Glomerular visceral epithelial cell (primary cell): ENCODE results near the gene XIAP.
"Not testable (repeated sequence)": the region's sequence is repeated elsewhere in the genome, so short reads cannot be mapped to it uniquely, and the experiment has no call there.

Experiments used
- DNase-seq: peaks from one replicate; pipeline ENCODE4 v3.0.0-alpha.2; 2016; ENCODE audit errors: extremely low spot score

XIAP gene

GRCh38 chrX:123859846-123860838 lies at the start of gene XIAP:
Gene XIAP, plus strand, starts transcription at chrX:123860053. Its CDS starts 25,610 bp downstream, at chrX:123885663.
- peak; percentile 91 for DNase-seq

- no peak for DNase-seq
These were observed 45.5 kb upstream of the XIAP start for GRCh38 chrX:123814343-123814742.

- DNase-seq: not testable (repeated sequence)
These were observed 44.9 kb upstream of the XIAP start for GRCh38 chrX:123814934-123815394.

- no peak for DNase-seq
These were observed 42.5 kb upstream of the XIAP start for GRCh38 chrX:123817288-123817894.

- peak; percentile 65 for DNase-seq
These were observed 41.6 kb upstream of the XIAP start for GRCh38 chrX:123818243-123818642.

- no peak for DNase-seq
These were observed 36.9 kb upstream of the XIAP start for GRCh38 chrX:123822965-123823364.

- peak; percentile 93 for DNase-seq
These were observed 29.5 kb upstream of the XIAP start for GRCh38 chrX:123830309-123830708.

GRCh38 chrX:123833387-123833786 lies 26.5 kb upstream of the XIAP start:
- peak; percentile 53 for DNase-seq

GRCh38 chrX:123834116-123834515 lies 25.7 kb upstream of the XIAP start:
- DNase-seq: no peak

GRCh38 chrX:123835661-123836371 lies 24.0 kb upstream of the XIAP start:
- peak; percentile 63 for DNase-seq

GRCh38 chrX:123845129-123845528 lies 14.7 kb upstream of the XIAP start:
- not testable (repeated sequence) for DNase-seq

GRCh38 chrX:123846577-123847038 lies 13.2 kb upstream of the XIAP start:
- peak; percentile 26 for DNase-seq

GRCh38 chrX:123847056-123847455 lies 12.8 kb upstream of the XIAP start:
- no peak for DNase-seq

- DNase-seq: no peak
These were observed 10.8 kb upstream of the XIAP start for GRCh38 chrX:123849096-123849495.

GRCh38 chrX:123849906-123850305 lies 9.9 kb upstream of the XIAP start:
- not testable (repeated sequence) for DNase-seq

- no peak for DNase-seq
These were observed 8.8 kb upstream of the XIAP start for GRCh38 chrX:123851079-123851478.

GRCh38 chrX:123854329-123854728 lies 5.5 kb upstream of the XIAP start:
- no peak for DNase-seq

- no peak for DNase-seq
These were observed 426 bp upstream of the XIAP start for GRCh38 chrX:123859409-123859845.

- DNase-seq: peak; percentile 15
These were observed 1.1 kb downstream of the XIAP start for GRCh38 chrX:123860983-123861382.

GRCh38 chrX:123869488-123869887 lies 9.6 kb downstream of the XIAP start:
- no peak for DNase-seq

- DNase-seq: no peak
These were observed 11.5 kb downstream of the XIAP start for GRCh38 chrX:123871309-123871708.

GRCh38 chrX:123873956-123874355 lies 14.1 kb downstream of the XIAP start:
- DNase-seq: no peak
